ENCODE data around the gene DUS3L.

DUS3L gene, protein sequence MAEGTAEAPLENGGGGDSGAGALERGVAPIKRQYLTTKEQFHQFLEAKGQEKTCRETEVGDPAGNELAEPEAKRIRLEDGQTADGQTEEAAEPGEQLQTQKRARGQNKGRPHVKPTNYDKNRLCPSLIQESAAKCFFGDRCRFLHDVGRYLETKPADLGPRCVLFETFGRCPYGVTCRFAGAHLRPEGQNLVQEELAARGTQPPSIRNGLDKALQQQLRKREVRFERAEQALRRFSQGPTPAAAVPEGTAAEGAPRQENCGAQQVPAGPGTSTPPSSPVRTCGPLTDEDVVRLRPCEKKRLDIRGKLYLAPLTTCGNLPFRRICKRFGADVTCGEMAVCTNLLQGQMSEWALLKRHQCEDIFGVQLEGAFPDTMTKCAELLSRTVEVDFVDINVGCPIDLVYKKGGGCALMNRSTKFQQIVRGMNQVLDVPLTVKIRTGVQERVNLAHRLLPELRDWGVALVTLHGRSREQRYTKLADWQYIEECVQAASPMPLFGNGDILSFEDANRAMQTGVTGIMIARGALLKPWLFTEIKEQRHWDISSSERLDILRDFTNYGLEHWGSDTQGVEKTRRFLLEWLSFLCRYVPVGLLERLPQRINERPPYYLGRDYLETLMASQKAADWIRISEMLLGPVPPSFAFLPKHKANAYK

DNA sequence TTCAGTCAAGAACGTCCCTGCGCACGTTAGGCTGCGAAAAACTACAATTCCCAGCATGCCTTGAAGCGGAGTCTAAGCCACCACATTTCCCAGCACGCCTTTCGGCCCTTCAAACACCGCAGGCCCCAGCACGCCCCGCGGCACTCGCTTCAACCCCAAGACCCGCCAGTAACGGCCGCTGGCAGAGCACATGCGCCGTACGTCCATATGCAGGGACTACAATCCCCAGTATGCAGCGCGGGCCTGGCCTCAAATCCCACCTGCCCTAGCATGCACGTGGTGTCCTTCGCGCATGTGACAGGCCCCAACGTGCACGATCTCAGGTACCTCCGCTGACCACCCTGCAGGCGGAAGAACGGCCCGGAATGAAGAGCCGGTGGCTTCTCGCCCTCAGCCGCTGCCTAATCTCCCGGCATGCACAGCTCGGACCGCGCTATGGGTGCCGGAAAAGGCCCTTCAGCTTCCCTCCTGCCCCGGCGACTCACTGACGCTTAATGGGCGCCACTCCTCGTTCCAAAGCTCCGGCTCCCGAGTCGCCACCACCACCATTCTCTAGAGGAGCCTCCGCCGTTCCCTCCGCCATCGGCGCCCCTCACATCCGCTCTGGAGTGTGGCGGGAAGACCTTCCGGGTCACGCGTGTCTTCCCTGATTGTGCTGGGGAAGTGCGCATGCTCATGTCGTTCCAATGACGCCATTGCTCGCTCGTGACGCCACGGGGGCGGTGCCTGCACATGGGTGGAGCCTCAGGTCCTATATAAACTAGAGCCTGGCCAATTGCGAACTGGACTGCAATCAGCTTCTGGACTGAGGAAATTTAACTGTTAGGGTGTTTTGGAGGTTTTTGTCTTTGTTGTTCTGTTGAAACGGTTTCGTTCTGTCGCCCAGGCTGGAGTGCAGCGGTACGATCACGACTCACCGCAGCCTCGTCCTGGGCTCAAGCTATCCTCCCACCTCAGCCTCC is at the start of gene DUS3L:
Gene DUS3L, minus strand, starts transcription at position 605 of the 962 bp plus-strand sequence. Its CDS starts 22 bp downstream, at position 583.
- Mint-ChIP-seq H3K9me3 (no peaks in the 10 kb centered on the region), H3K27ac (peak within 1 kb of the TSS; percentile 100), H3K4me3 (peak within 1 kb of the TSS; percentile 97), H3K4me1 (ENCODE audit: low read depth) (peaks cover 27% of the 10 kb centered on the region), H3K27me3 (no peaks in the 10 kb centered on the region), H3K36me3 (ENCODE audit: low read depth) (peaks cover 41% of the 10 kb centered on the region)

DNA sequence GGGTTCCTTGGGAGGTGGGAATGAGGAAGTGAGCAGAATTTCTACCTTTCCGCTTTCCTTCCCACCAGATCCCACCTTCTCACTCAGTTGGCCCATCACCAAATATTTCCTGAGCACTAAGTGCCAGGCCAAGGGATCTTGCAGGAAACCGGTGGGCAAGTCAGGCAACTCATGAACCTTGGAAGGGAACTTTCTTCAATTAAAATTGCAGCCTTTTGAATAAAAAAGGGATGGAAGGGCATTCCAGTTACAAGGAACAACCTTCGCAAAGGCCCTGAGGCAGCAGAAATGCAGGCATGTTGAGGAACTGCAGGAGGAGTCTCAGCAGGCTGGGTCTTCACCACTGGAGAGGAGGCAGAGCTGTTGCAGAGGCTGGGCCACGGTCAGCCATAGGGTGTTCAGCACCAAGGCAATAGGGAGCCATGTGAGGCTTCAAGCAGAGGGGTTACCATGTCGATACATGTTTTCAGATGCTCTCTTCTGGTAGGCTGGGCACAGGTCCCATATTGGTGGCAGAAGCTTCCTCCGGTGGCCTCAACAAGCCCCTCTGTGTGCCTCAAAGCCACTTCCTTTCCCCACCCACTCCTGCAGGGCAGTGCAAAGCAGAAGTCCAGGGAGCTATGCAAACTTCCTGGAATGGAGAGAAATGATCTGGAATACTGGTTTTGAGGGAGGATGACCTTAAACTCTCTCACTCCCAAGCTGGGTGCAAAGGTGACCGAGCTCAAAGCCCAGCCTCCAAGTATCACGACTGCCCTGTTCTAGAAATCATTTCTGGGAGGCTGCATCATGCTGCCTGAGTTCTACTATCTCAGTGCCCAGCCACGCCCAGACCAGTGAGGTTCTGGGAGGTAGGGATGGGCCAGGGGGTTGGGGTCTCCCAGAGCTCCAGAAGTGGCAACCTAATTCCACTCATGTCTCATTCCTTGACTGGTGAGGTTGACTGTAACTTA is 48.4 kb upstream of the DUS3L start, which contains the start of gene FUT6:
Gene FUT6, minus strand, starts transcription at position 638 of the 953 bp plus-strand sequence. CDS start 7,135 bp downstream, outside the sequence.
- Mint-ChIP-seq H3K4me3 (no peak within 1 kb of the TSS), H3K9me3 (no peaks in the 10 kb centered on the region), H3K27me3 (peaks cover 4% of the 10 kb centered on the region), H3K36me3 (ENCODE audit: low read depth) (no peaks in the 10 kb centered on the region), H3K4me1 (ENCODE audit: low read depth) (peaks cover 9% of the 10 kb centered on the region), H3K27ac (no peak within 1 kb of the TSS)

DNA sequence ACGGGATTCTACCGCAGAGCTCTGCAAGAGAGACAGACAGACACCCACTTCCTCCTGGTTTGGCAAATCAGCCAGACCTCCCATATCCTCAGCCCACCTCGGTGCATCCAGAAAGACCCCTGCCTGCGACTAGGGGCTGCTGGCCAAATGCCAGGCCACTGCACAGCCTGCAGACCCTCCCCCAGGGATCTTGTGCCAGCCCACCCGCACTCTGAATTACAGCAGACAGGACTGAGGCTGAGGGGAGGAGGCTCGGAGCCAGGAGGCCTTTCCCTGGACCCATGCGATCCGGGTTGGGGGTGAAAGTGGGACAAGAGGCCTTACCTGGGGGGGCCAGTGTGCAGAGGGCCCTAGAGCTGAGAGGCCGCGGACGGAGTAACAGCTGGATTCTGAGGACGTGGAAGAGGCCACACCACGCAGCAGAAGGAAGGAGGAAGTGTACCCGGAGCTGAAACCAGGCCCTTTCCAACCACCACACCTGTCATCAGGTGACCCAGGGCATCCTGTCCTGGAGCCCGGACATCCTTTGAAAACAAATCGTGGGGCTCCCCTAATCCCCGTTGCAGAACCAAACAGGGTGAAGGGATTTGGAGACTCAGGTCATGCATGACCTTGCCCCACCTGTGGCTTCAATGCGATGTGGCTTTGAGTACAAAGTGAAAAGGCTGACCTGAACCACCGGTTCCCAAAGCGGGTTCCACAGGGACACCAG is 47.5 kb upstream of the DUS3L start:
- H3K4me1 Mint-ChIP-seq (ENCODE audit: low read depth): peaks cover 9% of the 10 kb centered on the region
- no peak overlapping the region for H3K4me3 Mint-ChIP-seq
- H3K27ac Mint-ChIP-seq: no peak overlapping the region
- H3K36me3 Mint-ChIP-seq (ENCODE audit: low read depth): no peaks in the 10 kb centered on the region
- H3K9me3 Mint-ChIP-seq: no peaks in the 10 kb centered on the region
- H3K27me3 Mint-ChIP-seq: peaks cover 4% of the 10 kb centered on the region

DNA sequence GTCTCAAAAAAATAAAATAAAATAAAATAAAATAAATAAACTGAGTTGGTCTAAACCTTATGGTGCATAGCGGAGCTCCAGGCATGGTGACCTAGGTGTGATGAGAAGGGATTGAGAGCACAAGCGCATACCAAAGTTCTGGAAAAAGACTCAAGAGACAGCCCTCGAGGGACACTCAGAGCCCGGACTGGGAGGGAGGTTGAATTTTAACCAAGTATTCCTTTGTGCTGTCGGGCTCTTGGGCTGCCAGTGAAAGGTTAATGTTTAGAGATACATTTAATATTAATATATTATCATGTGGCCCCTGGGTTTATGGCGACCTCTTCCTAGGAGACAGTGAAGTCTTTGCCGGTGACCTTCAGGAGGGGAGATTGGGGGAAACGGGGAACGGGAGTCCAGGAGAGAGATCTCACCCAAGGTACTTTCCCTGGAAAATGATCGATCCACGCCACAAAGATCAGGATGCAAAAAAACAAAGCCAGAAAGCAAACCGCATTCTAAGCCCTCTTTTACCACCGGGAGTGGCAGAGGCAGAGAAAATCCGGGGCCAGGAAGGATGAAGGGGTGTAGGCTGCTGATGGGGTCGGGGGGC is 46.9 kb upstream of the DUS3L start:
- Mint-ChIP-seq H3K9me3 (no peaks in the 10 kb centered on the region), H3K27ac (no peak overlapping the region)

DNA sequence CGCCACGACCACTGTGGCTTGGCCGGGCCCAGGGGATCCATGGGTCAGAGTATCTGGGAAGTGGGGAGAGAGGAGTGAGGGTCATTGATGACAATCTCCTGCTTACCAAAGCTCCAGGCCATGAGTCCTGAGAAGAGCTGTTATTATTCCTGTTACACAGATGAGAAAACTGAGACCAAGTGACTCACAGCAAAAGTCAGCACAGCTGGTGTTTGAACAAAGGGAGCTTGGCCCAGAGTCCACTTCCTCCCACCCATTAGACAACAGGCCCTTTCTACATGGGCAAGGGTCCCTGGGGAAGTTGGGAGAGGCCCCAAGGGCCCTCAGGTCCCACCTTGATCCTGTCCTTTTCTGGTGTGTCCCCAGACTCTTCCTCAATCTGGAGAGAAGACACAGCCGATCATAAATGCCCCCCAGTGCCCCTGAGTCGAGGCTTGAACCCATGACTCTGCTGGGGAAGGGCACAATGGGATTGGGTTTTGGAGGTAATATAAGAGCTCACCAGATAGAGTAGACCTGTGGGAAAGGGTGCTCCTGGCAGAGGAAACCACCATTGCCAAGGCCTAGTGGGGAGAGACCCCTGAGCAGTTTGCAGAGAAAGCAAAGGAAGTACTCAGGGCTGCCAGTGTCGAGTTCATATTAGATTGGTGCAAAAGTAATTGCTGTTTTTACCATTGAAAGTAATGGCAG is 41.7 kb upstream of the DUS3L start:
- no peak overlapping the region for H3K4me3 Mint-ChIP-seq
- H3K27ac Mint-ChIP-seq: no peak overlapping the region

More for the DNA sequence above, 46.9 kb upstream of the DUS3L start:
- Mint-ChIP-seq H3K4me1 (ENCODE audit: low read depth) (peaks cover 9% of the 10 kb centered on the region), H3K27me3 (peaks cover 4% of the 10 kb centered on the region), H3K36me3 (ENCODE audit: low read depth) (no peaks in the 10 kb centered on the region), H3K4me3 (no peak overlapping the region)

DNA sequence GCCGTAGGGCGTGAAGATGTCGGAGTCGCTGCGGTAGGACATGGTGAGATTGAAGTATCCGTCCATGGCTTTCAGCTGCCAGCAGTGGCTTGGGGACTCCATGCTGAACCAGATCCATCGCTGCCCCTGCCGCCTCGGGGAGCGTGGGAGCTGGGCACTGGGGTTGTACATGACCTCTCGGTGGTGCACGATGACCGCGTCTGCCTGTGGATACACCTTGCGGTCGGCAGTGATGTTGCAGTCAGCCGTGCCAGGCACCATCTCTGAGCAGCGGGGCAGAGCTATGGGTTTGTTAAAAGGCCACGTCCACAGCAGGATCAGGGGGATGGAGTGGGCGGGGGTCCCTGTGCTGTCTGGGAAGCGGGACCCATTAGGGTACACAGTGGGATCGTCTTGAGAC is 41.1 kb upstream of the DUS3L start:
- Mint-ChIP-seq H3K4me1 (ENCODE audit: low read depth) (peaks cover 11% of the 10 kb centered on the region), H3K36me3 (ENCODE audit: low read depth) (no peaks in the 10 kb centered on the region), H3K4me3 (no peak overlapping the region), H3K9me3 (no peaks in the 10 kb centered on the region), H3K27me3 (peaks cover under 1% of the 10 kb centered on the region), H3K27ac (no peak overlapping the region)

More for the DNA sequence above, 41.7 kb upstream of the DUS3L start:
- Mint-ChIP-seq H3K4me1 (ENCODE audit: low read depth) (peaks cover 13% of the 10 kb centered on the region), H3K36me3 (ENCODE audit: low read depth) (no peaks in the 10 kb centered on the region), H3K27me3 (peaks cover 4% of the 10 kb centered on the region), H3K9me3 (no peaks in the 10 kb centered on the region)

DNA sequence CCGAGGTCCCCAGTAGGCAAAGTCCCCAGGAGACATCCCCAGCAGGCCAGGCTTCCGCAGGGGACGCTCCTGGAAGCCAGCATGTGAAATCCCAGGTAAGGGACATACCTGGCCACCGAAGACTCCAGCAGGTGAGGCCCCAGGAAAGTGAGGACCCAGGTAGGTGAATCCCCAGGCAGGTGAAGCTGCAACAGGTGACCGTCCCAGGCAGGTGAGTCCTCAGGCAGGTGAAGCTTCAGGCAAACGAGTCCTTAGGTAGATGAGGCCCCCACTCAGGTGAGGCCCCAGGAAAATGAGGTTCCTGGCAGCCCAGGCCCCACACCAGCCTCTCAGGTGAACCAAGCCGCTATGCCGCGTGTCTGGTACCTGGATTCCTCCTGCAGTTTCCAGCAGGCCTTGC is 40.2 kb upstream of the DUS3L start:
- H3K9me3 Mint-ChIP-seq: no peaks in the 10 kb centered on the region
- H3K27me3 Mint-ChIP-seq: no peaks in the 10 kb centered on the region

DNA sequence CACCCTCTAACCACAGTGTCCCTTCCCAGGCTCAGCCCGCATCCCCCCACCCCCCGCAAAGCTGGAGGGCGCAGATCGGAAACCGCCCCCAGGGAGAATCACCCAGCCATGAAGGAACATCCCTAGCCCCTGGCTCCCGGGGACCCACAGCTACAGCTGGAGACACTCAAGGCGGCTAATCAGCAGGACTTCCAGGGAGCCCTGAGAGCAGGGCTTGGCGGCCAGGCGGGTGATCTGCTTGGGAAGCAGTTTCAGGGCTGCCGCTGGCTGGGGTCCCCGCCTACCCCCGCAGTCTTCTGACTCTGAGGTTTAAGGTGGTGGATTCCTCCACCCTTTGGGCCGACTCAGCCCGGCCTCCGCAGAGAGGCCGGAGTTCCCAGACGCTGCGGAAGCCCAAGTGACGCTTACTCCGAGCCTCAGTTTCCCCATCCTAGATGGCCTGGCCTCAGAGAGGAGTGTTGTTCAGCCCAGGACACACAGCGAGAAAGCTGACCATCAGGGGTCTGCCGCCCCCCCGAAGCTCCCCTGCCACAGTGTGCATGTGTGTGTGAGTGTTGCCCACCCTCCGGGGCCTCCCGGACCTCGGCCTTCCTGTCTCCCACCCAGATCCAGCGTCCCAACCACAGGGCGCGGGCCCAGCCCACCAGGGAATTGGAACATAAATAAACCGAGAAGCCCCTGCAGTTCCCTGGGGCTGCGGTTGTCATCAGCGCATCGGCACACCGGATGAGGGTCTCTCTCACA is 38.8 kb upstream of the DUS3L start:
- Mint-ChIP-seq H3K36me3 (ENCODE audit: low read depth) (no peaks in the 10 kb centered on the region), H3K9me3 (no peaks in the 10 kb centered on the region), H3K27ac (no peak overlapping the region), H3K4me3 (peak overlapping the region; percentile 96), H3K4me1 (ENCODE audit: low read depth) (peaks cover 17% of the 10 kb centered on the region), H3K27me3 (no peaks in the 10 kb centered on the region)

More for the DNA sequence above, 40.2 kb upstream of the DUS3L start:
- H3K4me3 Mint-ChIP-seq: no peak overlapping the region
- H3K36me3 Mint-ChIP-seq (ENCODE audit: low read depth): no peaks in the 10 kb centered on the region
- peaks cover 17% of the 10 kb centered on the region for H3K4me1 Mint-ChIP-seq (ENCODE audit: low read depth)
- no peak overlapping the region for H3K27ac Mint-ChIP-seq

DNA sequence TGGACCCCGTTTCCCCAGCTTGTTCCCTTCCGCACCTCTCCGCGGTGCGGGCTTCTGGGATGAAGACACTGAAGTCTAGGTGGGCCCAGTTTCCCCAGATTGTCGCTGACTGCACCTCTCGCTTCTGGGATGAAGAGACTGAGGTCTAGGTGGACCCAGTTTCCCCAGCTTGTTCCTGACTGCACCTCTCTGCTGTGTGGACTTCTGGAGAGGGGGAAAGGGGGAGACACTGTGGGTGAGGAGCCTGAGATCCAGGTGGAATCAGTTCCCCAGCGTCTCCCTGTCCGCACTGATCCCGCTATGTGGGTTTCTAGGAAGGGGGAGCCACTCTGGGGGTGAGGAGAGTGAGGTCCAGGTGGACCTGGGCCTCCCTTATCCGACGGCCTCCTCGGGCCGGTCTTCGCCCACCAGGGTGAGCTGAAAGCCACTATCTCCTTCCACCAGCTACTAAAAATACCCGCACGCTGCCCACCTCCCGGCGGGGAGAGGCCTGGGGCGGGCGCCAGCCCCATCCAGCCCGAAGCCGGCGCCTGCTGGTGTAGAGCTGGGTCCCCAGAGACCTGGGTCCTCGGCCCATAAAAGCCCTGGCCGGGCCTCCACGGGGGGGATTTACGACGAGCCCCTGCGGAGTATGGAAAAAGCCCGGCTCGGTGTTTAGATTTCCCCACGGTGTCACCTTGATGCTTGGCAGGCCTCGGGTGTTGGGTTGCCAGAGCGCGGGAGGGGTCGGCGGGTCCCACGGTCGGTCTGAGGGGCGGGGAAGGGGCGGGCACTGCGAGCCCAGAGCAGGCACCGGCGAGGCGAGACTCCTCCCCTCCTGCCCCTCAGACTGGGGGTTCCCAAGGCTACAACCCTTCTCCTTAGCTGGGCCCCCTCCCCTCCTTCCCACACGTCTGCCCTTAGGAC is 38.0 kb upstream of the DUS3L start:
- Mint-ChIP-seq H3K9me3 (no peaks in the 10 kb centered on the region), H3K4me1 (ENCODE audit: low read depth) (peaks cover 17% of the 10 kb centered on the region), H3K36me3 (ENCODE audit: low read depth) (no peaks in the 10 kb centered on the region), H3K27me3 (no peaks in the 10 kb centered on the region), H3K4me3 (peak overlapping the region; percentile 96), H3K27ac (peak overlapping the region; percentile 99)

DNA sequence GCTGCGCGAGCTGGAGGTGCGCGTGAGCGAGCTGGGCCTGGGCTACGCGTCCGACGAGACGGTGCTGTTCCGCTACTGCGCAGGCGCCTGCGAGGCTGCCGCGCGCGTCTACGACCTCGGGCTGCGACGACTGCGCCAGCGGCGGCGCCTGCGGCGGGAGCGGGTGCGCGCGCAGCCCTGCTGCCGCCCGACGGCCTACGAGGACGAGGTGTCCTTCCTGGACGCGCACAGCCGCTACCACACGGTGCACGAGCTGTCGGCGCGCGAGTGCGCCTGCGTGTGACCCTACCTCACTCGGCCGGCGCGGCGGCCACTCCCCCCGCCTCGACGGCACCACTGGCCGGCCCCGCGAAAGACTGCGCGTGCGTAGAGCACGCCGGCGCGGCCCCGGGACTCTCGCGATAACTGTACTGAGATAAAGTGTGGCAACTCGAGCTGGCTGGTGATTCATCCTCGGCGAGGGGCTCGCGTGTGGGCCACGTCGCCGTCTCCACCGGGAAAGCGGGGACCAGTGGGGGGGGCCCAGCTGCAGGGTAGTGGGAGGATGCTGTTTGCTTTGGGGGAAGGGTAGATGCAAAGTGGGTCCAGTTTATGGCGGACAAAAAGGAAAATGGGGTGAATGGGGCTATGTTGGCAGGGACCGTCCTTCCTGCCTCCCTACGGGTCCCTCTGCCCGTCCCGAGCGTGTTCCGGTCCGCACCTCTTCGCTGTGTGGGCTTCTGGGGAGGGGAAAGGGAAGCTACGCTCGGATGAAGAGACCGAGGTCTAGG is 37.1 kb upstream of the DUS3L start:
- Mint-ChIP-seq H3K36me3 (ENCODE audit: low read depth) (no peaks in the 10 kb centered on the region), H3K9me3 (no peaks in the 10 kb centered on the region), H3K4me3 (peak overlapping the region; percentile 96), H3K27me3 (no peaks in the 10 kb centered on the region), H3K27ac (peak overlapping the region; percentile 99), H3K4me1 (ENCODE audit: low read depth) (peaks cover 17% of the 10 kb centered on the region)

Data from stimulated activated naive CD8-positive, alpha-beta T cell treated with anti-CD3 and anti-CD28 coated beads, Interleukin-15, Interleukin-2, amounts not matched to agents 100 ng/mL and 50 ng/mL, for 24 hours (primary cell).